HepG2 (cell line): Measurements from ENCODE around the gene BRAP. TPM values are rescaled to one million over a fixed set of nuclear protein-coding genes. Genes with fewer than 3 reads are reported as not detected.

Experiments used
- ATAC-seq: fragments of 200-7000 bp; cut with Tn5 transposase; 3 replicates; pipeline ENCODE4 v1.9.1; 2020; ENCODE audit warnings: mild to moderate bottlenecking, moderate library complexity
- BruUV-seq: library from RNA; stranded (reverse); fragments of 400-500 nt; replicated peaks from 2 replicates; lab custom pipeline; 2021; lab: Mats Ljungman, UMichigan
- CTCF ChIA-PET: fragments of 300-600 bp; formaldehyde crosslinking; extraction: SDS; loops from one replicate; lab custom pipeline; 2021; ENCODE audit warnings: low total read pairs, inconsistent platforms, low intra/inter-chr PET ratio; lab: Yijun Ruan, JAX
- POLR2A ChIA-PET: fragments of 350-600 bp; sonication (Branson Sonifier 250); formaldehyde crosslinking; loops from one replicate; lab custom pipeline; 2020; ENCODE audit warnings: antibody characterized with exemption, inconsistent platforms; lab: Yijun Ruan, JAX
- DNase-seq: peaks from one replicate; pipeline ENCODE4 v3.0.0-alpha.2; 2015; ENCODE audit warnings: low spot score
- FAIRE-seq: peaks from 3 replicates; lab custom pipeline; 2011; peaks lifted over from hg19 to GRCh38; lab: Jason Lieb, UNC
- H2AFZ ChIP-seq: one replicate; pipeline ENCODE4 v1.6.1; 2011; ENCODE audit warnings: low read length, inconsistent platforms
- H3K27ac ChIP-seq: fragments of 300-600 bp; 3 replicates; pipeline ENCODE4 v1.8.0; 2011; ENCODE audit warnings: mixed run types, mild to moderate bottlenecking, mixed read lengths, low read length, inconsistent platforms; ENCODE audit not compliant: insufficient read depth; ENCODE audit errors: extremely low read length
- H3K27me3 ChIP-seq, 2 experiments: fragments of 200-600 bp in 1 of 2; 2 replicates in 1 of 2; 3 replicates in 1 of 2; pipeline versions ENCODE4 v1.6.0 to v1.8.0; 2011; ENCODE audit warnings: low read length in 2 of 2, mild to moderate bottlenecking in 2 of 2, moderate library complexity in 2 of 2, inconsistent platforms in 1 of 2; ENCODE audit not compliant: insufficient read depth in 2 of 2, control insufficient read depth in 1 of 2
- H3K36me3 ChIP-seq, 2 experiments: fragments of 200-600 bp in 1 of 2; replicated peaks in 1 of 2; 2 replicates in 1 of 2; 3 replicates in 1 of 2; pipeline versions ENCODE4 v1.5.1 to v1.8.0; 2011; ENCODE audit warnings: low read length in 2 of 2, inconsistent platforms in 1 of 2; ENCODE audit not compliant: insufficient read depth in 2 of 2, control insufficient read depth in 1 of 2
- H3K4me1 ChIP-seq: 2 replicates; pipeline ENCODE4 v1.5.1; 2012; ENCODE audit warnings: low read length, inconsistent platforms; ENCODE audit not compliant: insufficient read depth
- H3K4me2 ChIP-seq: 2 replicates; pipeline ENCODE4 v1.6.0; 2011; ENCODE audit warnings: low read depth, low read length, inconsistent platforms
- H3K4me3 ChIP-seq, 3 experiments: fragments of 200-600 bp in 1 of 3; sonication (generic), shearing (Covaris generic) in 1 of 3; replicated peaks in 1 of 3; 2 replicates each; pipeline ENCODE4 v1.5.1; 2011 to 2016; ENCODE audit warnings: low read length in 3 of 3, inconsistent platforms in 2 of 3, low read depth in 2 of 3, mild to moderate bottlenecking in 2 of 3, control low read depth in 1 of 3, mixed read lengths in 1 of 3; ENCODE audit not compliant: insufficient read depth in 1 of 3
- H3K79me2 ChIP-seq: one replicate; pipeline ENCODE4 v1.6.1; 2011; ENCODE audit warnings: low read length, inconsistent platforms; ENCODE audit not compliant: insufficient read depth
- H3K9ac ChIP-seq: 2 replicates; pipeline ENCODE4 v1.6.0; 2011; ENCODE audit warnings: mild to moderate bottlenecking, low read depth, low read length, inconsistent platforms; ENCODE audit not compliant: insufficient read depth
- H3K9me3 ChIP-seq: 2 replicates; pipeline ENCODE4 v1.5.1; 2012; ENCODE audit warnings: mild to moderate bottlenecking, low read length
- H4K20me1 ChIP-seq: 2 replicates; pipeline ENCODE4 v1.6.0; 2011; ENCODE audit warnings: inconsistent platforms, mild to moderate bottlenecking, low read length, moderate library complexity; ENCODE audit not compliant: insufficient read depth
- HDAC6 ChIP-seq: fragments of 200-600 bp; sonication (generic); IDR thresholded peaks from 2 replicates; pipeline ENCODE4 v1.7.0; 2017; ENCODE audit warnings: mild to moderate bottlenecking, antibody characterized with exemption, low read length, low read depth
- NFE2L1 ChIP-seq: sonication (generic); formaldehyde crosslinking; IDR thresholded peaks from 2 replicates; pipeline ENCODE4 v1.4.0; 2020; ENCODE audit warnings: missing genetic modification reagents, mild to moderate bottlenecking, borderline replicate concordance
- PCBP2 ChIP-seq: fragments of 200-400 bp; formaldehyde crosslinking; optimal IDR thresholded peaks from 2 replicates; pipeline ENCODE3; 2018; ENCODE audit warnings: low read length, low read depth; ENCODE audit not compliant: poor library complexity, severe bottlenecking
- TCF7L2 ChIP-seq: IDR thresholded peaks from 2 replicates; pipeline ENCODE4 v1.6.1; 2011; ENCODE audit warnings: mild to moderate bottlenecking, low read depth, low read length, moderate library complexity
- ZNF24 ChIP-seq: fragments of 450-650 bp; IDR thresholded peaks from 2 replicates; pipeline ENCODE4 v1.6.1; 2017; ENCODE audit warnings: antibody characterized with exemption, mild to moderate bottlenecking
- ZNF674 ChIP-seq: sonication (generic); formaldehyde crosslinking; IDR thresholded peaks from 2 replicates; pipeline ENCODE4 v1.5.0; 2020; ENCODE audit warnings: low read depth, mild to moderate bottlenecking, missing genetic modification reagents
- WGBS: methylation state at CpG from one replicate; pipeline ENCODE4 v1.1.6; 2017; ENCODE audit warnings: low lambda C conversion rate; 5-methylcytosine and 5-hydroxymethylcytosine counted together
- in situ Hi-C: cut with HindIII; loops from 2 replicates; pipeline ENCODE4 v1.10.0; 2017; ENCODE audit warnings: low pct_unique_long_range_greater_than_20kb; ENCODE audit not compliant: extremely low pct_ligation_motif_present
- intact Hi-C: fragments of 100-400 bp; cut with micrococcal nuclease; formaldehyde crosslinking; loops from one replicate; pipeline ENCODE4 v1.10.0; 2022; ENCODE audit not compliant: unreplicated experiment
- polyA plus RNA-seq, 8 experiments: library from polyadenylated mRNA; depleted of rRNA in 3 of 8; stranded (reverse) in 7 of 8; unstranded in 1 of 8; fragments of >200 nt; fragmentation: Illumina TruSeq in 4 of 8; extraction: Trizol in 4 of 8; gene quantifications; 2 replicates each; pipeline versions ENCODE4 v1.2.1 to v1.2.3, GENCODE V29; 2011 to 2016; ENCODE audit warnings: low read depth in 4 of 8, missing spikeins in 1 of 8, mixed read lengths in 1 of 8; ENCODE audit not compliant: insufficient read depth in 1 of 8
- total RNA-seq, 5 experiments: library from RNA; depleted of rRNA; stranded (reverse); fragments of >200 nt; fragmentation: Illumina TruSeq; extraction: Trizol; gene quantifications; 2 replicates each; pipeline ENCODE4 v1.2.3, GENCODE V29; 2016; ENCODE audit warnings: low read depth in 1 of 5
- TF ChIP-seq, protein P1 (sequence below): sonication (generic); formaldehyde crosslinking; IDR thresholded peaks from 2 replicates; pipeline ENCODE4 v1.4.0; 2020; ENCODE audit warnings: mild to moderate bottlenecking, missing genetic modification reagents
- TF ChIP-seq, protein P2 (sequence below): sonication (generic); formaldehyde crosslinking; IDR thresholded peaks from 2 replicates; pipeline ENCODE4 v1.8.0; 2022; ENCODE audit warnings: missing genetic modification reagents, low read depth, mild to moderate bottlenecking, borderline replicate concordance
- TF ChIP-seq, protein P3 (sequence below): sonication (generic); formaldehyde crosslinking; IDR thresholded peaks from 2 replicates; pipeline ENCODE4 v1.4.0; 2020; ENCODE audit warnings: mild to moderate bottlenecking, missing genetic modification reagents
- TF ChIP-seq, protein P4 (sequence below): IDR thresholded peaks from 2 replicates; pipeline ENCODE4 v1.6.1; 2018; ENCODE audit warnings: missing genetic modification reagents

The BRAP gene
- total and polyA plus RNA-seq, 2 of the 13 experiments (the other 11 are each of a cell fraction or from before 2014, with no cell fraction given): 8.1 to 15.4 TPM

DNA sequence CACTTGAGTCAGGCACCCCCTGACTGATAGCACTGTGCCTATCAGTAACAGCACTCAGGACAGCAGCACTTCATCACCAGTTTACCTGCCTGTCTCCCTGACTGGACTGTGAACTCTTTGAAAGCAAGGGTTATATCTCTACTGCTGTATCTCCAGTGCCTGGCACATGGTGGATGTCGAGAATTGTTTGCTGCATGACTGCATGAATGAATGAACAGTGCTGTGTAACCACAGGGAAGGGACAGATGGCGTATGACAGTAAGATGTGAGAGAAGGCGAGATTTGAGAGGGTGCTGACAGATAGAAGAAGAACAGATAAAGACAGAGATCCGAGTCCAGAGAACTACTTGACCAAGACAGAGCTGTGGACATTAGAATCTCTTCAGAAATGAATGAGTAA lies 29.7 kb downstream of the BRAP start:
- CTCF ChIA-PET: no interaction called here
- 97% methylated on average over 4 of the region's 4 CpGs for WGBS
- FAIRE-seq: no peak

More for the DNA sequence above, 29.7 kb downstream of the BRAP start:
- in situ Hi-C loops: no loop called here
- no peak overlapping the region for H3K27ac ChIP-seq
- H3K79me2 ChIP-seq: no peaks in the 10 kb centered on the region
- H3K4me3 ChIP-seq: no peak overlapping the region
- no peak overlapping the region for H3K4me2 ChIP-seq
- H3K9ac ChIP-seq: no peak overlapping the region
- ATAC-seq (no peak), DNase-seq (no peak)
- no peaks in the 10 kb centered on the region for H4K20me1 ChIP-seq
- H3K36me3 ChIP-seq: peaks cover 17 to 61% of the 10 kb centered on the region in 2 experiments
- intact Hi-C loops: no loop called here
- no TSS peak for BruUV-seq
- no peak overlapping the region for H2AFZ ChIP-seq
- H3K9me3 ChIP-seq: no peaks in the 10 kb centered on the region
- TF ChIP-seq, protein P1, sequence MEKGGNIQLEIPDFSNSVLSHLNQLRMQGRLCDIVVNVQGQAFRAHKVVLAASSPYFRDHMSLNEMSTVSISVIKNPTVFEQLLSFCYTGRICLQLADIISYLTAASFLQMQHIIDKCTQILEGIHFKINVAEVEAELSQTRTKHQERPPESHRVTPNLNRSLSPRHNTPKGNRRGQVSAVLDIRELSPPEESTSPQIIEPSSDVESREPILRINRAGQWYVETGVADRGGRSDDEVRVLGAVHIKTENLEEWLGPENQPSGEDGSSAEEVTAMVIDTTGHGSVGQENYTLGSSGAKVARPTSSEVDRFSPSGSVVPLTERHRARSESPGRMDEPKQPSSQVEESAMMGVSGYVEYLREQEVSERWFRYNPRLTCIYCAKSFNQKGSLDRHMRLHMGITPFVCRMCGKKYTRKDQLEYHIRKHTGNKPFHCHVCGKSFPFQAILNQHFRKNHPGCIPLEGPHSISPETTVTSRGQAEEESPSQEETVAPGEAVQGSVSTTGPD (CRISPR knock-in tag): no peak
- TF ChIP-seq, protein P2, sequence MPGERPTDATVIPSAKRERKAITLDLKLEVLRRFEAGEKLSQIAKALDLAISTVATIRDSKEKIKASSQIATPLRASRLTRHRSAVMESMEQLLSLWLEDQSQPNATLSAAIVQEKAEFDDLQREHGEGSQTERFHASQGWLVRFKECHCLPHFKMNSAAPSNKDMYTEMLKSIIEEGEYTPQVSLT: no peak
- TF ChIP-seq PCBP2 (no peak), ZNF674 (CRISPR knock-in tag) (no peak), ZNF24 (no peak), TCF7L2 (no peak), HDAC6 (no peak), NFE2L1 (no peak)
- TF ChIP-seq, protein P3, sequence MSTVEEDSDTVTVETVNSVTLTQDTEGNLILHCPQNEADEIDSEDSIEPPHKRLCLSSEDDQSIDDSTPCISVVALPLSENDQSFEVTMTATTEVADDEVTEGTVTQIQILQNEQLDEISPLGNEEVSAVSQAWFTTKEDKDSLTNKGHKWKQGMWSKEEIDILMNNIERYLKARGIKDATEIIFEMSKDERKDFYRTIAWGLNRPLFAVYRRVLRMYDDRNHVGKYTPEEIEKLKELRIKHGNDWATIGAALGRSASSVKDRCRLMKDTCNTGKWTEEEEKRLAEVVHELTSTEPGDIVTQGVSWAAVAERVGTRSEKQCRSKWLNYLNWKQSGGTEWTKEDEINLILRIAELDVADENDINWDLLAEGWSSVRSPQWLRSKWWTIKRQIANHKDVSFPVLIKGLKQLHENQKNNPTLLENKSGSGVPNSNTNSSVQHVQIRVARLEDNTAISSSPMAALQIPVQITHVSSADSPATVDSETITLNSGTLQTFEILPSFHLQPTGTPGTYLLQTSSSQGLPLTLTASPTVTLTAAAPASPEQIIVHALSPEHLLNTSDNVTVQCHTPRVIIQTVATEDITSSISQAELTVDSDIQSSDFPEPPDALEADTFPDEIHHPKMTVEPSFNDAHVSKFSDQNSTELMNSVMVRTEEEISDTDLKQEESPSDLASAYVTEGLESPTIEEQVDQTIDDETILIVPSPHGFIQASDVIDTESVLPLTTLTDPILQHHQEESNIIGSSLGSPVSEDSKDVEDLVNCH (CRISPR knock-in tag): no peak
- TF ChIP-seq, protein P4, sequence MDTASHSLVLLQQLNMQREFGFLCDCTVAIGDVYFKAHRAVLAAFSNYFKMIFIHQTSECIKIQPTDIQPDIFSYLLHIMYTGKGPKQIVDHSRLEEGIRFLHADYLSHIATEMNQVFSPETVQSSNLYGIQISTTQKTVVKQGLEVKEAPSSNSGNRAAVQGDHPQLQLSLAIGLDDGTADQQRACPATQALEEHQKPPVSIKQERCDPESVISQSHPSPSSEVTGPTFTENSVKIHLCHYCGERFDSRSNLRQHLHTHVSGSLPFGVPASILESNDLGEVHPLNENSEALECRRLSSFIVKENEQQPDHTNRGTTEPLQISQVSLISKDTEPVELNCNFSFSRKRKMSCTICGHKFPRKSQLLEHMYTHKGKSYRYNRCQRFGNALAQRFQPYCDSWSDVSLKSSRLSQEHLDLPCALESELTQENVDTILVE (CRISPR knock-in tag): no peak
- no peaks in the 10 kb centered on the region for H3K4me1 ChIP-seq
- no peaks in the 10 kb centered on the region for H3K27me3 ChIP-seq
- POLR2A ChIA-PET: no interaction called here
